Measurements from ENCODE around the gene ITPKB.
"Not testable (repeated sequence)": the region's sequence is repeated elsewhere in the genome, so short reads cannot be mapped to it uniquely, and the experiment has no call there.

ITPKB gene

DNA sequence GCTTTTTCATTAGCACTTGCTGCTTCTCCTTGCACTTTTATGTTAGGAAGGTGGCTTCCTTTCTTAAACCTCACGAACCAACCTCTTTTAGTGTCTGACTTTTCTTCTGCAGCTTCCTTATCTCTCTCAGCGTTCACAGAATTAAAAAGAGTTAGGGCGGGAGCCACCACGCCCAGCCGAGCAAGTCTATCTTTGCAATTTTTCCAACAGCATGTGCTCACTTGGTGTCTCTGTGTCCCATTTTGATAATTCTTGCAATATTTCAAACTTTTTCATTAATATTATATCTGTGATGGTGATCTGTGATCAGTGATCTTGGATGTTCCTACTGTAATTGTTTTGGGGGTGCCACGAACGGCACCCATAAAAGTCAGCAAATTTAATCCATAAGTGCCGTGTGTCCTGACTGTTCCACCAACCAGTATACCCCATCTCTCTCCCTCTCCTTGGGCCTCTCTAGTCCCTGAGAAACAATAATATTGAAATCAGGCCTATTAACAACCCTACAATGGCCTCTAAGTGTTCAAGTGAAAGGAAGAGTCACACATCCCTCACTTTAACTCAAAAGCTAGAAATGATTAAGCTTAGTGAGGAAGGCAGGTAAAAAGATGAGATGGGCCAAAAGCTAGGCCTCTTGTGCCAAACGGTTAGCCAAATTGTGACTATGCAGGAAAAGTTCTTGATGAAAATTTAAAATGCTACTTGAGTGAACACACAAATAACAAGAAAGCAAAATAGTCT is 15.9 kb upstream of the ITPKB start:
- no peak for DNase-seq (ENCODE audit: low spot score)

DNA sequence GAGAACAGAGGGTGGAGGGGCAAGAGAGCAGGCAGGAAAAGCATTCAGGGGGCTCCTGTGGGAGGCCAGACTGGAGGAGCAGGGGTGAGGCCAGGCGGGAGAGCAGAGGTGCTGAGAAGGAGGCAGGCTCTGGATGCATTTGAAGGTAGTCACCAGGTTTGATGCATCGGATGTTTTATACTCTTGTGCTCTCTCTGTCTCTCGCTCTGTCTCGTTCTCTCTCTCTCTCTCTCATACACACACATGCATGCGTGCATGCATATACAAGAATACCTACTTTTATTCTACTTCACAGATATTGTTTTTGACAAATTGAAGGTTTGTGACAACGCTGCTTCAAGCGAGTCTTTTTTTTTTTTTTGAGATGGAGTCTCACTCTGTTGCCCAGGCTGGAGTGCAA is 15.0 kb upstream of the ITPKB start:
- DNase-seq (ENCODE audit: low spot score) = no peak

DNA sequence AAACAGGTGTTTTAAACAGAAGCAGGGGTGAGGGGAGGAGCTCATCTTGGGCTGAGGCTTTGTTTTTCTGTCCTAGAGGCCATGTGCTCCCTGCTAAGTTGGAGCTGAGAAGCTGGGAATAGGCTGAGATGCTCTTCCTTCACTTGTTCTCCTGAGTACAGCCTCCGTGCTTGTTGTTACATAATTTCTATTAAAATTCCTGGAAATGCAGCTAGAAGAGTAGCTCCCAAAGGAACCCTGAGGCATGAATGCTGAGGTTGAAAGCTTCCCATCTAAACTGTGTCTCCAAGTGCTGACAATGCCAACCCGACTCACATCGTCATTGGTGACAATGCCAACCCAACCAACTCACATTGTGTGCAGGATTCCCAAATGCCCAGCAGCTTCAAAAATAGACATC is 12.6 kb upstream of the ITPKB start:
- DNase-seq (ENCODE audit: low spot score) = no peak

DNA sequence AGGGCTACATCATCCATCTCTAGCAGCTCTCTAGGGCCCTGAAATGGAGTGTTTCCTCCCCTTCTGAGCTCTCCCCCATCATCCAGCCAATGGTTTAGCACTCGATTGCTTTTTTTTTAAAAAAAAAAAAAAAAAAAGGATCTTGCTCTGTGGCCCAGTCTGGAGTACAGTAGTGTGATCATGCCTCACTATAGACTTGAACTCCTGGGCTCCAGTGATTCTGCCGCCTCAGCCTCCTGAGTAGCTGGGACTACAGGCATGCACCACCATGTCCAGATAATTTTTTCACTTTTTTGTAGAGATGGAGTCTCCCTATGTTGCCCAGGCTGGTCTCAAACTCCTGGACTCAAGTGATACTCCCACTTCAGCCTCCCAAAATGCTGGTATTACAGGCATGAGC is 12.1 kb upstream of the ITPKB start:
- DNase-seq (ENCODE audit: low spot score) = no peak

DNA sequence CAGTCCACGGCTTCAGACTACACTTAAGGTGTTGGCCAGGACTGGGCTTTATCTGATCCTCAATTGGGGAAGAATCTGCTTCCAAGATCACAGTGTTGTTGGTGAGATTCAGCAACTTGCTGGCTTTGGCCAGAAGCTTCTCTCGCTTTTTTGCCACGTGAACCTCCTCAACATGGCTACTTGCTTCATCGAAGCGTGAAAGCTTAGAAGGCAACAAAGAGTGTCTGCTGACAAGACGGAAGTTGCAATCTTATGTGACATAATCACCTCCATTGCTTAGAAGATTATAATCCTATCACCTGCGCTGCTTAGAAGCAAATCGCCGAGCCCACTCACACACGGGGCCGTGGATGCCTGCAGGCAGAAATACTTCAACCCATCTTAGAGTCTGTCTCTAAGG is 10.4 kb upstream of the ITPKB start:
- DNase-seq (ENCODE audit: low spot score) = no peak

DNA sequence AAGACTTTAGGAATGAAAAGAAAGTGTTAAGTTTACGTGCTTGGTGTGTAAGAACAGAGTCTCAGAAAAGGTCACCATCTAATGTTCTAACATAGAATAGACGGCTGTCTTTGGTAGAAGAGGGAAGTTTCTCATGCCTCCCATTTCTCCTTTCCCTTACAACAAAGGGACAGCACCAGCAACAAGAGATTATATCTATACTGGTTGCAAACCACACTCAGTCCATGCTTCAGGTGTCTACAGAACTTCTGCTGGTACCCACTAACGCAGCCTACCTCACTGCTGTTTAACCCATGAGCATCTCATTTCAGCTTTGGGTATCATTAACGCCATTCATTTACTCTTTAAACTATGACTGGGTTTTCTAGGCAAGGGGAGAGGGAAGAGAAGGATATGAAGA is 9.2 kb upstream of the ITPKB start:
- DNase-seq (ENCODE audit: low spot score) = no peak

DNA sequence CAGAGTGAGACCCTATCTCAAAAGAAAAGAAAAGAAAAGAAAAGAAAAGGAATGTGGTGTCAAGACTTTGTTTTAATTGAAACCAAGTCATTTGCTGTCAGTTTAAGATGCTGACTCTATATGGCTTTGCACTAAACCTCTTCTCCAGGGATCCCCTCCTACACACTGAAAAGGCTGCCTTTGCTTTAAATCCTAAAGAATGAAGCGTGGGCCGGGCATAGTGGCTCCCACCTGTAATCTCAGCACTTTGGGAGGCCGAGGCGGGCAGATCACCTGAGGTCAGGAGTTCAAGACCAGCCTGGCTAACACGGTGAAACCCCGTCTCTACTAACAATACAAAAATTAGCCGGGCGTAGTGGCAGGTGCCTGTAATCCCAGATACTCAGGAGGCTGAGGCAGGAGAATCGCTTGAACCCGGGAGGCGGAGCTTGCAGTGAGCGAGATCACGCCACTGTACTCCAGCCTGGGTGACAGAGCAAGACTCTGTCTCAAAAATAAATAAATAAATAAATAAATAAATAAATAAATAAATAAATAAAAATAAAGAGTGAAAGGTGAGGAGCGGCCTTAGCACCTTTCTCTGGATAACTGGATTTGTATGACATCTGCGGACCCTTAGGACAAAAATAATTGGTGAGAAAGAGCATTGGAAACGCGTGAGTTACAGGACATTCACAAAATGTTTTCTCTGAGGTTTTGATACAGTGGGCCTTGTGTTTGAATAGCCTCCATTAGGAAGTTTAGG is 8.6 kb upstream of the ITPKB start:
- DNase-seq (ENCODE audit: low spot score) = not testable (repeated sequence)

DNA sequence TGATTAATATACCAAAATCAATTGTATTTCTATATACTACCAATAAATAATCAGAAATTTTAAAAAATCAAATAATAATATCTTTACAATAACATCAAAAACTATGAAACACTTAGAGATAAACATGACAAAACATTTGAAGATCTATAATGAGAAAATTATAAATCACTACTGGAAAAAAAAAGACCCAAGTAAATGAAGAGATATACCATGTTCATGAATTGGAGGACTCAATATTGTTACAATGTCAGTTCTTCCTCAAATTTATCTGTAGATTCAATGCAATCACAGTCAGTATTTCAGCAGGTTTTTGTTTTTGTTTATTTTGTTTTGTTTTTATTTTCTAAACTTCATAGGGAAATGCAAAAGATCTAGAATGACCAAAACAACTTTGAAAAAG is 4.2 kb upstream of the ITPKB start:
- no peak for DNase-seq (ENCODE audit: low spot score)

DNA sequence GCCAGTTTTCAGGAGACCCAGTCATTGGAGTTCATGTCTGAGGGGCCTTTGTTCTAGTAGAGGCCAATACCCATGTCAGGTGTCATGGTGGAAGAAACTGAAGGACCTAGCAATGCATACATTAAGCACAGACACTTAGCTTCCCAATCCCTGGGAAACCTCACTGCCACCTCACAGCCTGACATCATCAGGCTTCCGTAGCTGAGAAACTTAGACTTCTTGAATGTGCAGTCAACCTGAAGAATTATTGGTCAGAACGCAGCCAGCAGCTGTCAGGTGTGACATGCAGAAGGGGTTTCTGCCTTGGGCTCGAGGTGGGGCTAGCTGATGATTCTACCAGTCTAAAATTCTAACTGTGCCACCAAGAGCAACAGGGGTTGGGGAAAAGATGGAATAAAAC is 1.9 kb upstream of the ITPKB start:
- no peak for DNase-seq (ENCODE audit: low spot score)

DNA sequence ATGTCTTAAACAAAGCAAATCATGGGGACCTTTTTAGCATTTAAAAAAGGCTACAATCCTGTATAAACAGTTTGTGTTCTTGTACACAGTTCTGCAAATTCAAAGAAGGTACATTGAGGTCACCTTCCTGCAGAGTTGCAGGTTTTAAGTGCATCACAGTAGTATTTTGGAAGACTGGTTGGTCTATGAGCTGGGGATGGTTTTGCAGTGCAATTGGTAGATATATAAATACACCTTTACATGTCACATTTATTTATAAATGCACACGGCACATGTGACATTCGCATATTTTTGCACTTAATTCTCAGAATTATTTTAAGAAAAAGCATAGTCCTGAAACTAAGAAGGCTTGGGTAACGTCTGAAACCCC is 599 bp upstream of the ITPKB start:
- no peak for DNase-seq (ENCODE audit: low spot score)

DNA sequence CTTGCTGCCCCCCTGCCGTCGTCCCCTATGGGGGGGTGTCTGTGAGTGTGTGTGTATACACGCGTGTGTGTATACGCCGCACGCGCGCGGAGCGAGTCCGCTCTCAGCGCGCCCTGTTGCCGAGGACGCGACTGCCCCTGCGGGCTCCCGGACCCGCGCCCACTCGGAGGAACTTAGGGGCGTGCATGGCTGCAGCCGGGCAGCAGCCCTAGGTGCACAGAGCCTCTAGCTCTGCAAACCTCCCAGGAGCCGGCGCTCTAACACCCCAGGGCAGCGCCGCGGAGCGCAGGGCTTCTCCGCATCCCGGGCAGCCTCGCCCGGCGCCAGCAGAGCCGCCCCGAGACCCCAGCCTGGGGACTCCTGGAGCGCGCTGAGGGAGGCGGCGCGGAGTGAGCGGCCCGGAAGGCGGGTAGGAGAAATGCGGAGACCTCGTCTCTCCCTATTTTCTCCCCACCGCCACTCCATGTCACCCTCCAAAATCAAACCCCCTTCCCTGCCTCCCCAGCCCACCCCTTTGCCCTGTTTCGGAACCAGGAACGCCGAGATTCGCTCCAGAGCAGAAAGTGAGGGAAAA is 574 bp downstream of the ITPKB start:
- no peak for DNase-seq (ENCODE audit: low spot score)

DNA sequence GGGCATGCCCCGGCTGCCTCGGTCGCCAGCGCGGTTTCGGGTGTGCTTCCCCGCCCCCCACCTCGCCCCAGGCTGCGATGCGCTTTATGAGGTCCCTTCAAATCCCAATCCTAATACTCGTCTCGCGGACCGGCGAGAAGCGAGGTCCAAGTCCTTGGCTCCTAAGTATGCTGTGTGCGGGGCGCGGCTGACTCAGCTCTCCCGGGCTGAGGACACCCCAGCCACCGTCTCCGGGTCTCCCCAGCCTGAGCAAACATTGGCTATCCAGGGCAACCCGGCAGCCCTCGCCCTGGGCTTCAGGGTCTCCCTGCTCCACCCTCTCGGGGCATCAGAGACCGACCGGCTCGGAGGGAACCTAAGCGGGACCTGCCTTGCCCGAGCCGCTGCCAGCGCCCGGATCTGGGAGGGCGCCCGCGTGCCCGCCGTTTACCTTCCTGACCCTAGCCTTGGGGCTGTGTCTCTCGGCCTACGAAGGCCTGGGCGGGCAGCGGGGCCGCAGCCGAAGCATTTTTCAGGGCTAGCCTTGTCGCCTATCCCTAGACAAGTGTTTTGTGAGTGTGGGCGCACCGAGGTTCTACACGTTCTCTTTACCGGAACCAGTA is 1.2 kb downstream of the ITPKB start:
- DNase-seq (ENCODE audit: low spot score) = peak; percentile 44

DNA sequence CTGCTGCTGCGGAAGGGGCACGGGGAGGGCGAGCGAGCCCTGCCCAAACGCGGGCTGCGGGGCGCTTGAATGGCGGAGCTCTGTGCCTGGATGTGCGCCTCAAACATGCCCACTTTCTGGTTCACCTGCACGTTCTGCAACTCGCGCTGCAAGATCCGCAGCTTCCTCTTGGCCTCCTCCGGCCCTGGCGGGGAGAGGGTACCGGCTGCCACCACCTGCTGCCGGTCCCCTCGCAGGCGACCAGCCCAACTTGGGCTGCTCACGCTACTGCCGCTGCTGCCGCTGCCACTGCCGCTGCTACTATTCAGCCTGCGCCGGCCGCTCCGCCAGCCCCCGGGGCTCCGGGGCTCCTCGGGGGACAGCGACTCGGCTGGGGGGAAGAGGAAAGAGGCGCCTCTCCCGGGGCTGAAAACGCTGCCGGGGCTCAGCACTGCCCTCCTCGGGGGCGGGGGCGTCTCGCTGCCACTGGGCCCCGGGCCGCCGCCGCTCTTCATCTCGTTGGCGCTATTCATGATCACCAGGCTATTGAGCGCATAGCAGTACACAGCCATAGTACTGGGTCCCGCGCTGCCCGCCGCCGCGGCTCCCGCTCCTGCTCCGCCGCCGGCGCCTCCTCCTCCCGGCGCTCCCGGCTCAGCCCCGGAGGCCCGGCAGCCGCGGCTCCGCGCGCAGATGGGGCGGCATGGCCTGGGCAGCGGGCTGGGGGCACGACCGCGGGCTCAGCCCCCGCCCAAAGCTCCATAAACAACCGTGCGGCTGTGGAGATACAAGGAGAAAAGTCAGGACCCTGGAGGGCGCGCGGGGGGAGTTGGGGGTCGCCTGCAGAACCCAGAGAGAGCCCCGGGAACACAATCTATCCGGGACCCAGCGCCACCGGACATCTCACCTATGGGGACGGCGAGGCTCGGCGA is 1.9 kb downstream of the ITPKB start:
- peak; percentile 58 for DNase-seq (ENCODE audit: low spot score)

DNA sequence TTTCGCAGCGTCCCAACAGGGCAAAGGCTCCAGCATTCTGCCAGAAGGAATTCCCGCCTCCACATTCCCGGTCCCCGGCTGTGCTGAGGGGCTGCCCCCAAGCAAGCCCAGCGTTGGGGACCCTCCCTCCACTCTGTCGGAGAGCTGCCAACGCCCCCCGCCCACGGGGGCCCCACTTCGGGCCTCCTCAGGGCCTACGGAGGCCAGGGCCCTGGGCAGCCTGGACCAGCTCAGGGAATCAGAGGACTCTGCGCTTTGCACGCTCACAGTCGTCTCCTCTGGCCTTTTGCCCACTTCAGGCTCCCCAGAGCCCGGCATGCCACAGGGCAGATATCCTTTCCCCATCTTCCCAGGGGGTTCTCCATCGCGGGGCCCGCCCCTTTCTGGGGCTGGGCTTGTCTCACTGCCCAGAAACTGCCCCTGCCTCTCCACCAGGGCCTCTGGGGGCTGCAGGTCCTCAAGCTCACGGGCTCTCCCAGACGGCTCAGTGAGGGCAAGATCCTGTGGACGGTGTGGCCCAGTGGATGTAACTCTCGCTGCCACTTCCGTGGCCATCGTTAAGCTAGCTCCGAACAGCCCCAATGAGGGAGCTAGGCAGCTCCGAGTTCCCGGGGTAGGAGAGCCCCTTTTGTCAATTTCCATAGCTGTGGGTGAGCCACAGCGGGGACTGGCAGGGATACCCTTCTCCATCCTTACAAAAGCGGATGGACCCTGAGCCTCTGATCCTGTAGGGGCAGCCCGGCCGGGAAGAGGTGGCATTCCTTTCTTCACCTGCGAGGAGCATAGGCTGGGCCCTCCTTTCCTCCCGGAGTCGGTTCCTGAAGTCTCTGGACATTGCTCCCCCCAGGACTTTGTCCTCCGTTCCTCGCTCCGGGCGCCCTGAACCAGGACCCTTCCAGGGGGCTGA is 2.8 kb downstream of the ITPKB start:
- DNase-seq (ENCODE audit: low spot score) = no peak

DNA sequence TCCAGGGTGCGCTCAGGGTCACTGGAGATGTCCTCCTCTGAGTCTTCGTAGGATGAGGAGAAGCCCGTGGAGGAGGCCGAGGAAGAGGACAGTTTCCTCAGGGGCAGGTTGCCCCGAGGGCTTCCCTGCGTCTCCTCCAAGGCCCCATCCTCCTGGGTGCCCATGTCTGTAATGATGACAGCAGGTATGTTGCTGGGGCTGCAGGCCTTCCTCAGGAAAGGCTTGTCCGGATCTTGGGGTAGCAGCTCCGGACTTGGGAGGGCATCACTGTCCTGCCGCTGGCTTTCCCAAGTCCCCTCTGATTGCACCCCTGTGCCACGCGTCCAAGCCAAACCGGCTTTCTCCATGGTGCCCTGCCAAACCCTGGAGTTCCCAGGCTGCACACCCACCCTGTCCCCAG is 3.5 kb downstream of the ITPKB start:
- DNase-seq (ENCODE audit: low spot score) = no peak

DNA sequence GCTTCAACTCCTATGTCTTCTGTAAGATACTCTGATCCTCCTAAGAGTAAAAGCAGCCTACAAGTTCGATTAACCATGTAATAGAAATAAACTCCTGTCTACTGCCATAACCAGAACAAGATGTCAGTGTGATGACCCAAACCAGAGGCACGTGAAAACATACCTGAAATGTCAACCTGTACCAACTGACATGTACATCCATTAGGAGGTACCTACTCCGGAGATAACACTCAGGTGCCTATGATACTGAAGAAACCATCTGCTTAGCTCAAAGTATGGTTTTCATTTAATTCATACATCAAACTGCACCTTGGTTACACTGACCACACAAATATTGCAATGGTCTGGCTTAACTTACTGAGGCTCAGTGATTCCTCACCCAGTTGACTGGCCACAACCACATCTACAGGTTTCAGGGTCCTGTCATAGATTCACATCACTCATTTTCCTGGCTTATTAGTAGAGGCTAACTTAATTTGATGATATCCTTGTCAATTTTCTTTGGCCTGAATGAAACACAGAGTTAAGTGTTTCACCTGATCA is 4.4 kb downstream of the ITPKB start:
- no peak for DNase-seq (ENCODE audit: low spot score)

DNA sequence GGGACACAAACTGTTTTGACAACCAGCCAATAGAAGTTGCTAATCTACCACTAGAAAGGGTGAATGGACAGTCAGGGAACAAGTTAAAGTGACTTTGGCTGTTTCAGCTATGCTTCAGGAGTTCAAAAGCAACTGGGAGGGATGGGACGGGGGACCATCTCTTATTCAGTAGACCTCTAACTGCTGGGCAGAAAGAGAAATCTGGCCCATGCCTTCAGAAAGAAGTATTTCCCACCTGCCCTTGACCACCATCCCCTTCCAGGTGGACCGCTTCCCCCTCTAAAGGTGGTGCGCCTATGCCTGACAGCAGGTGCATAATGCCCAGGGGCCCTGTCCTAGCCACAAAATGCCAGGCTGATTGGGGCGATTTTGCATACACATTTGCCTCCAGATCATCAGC is 5.2 kb downstream of the ITPKB start:
- no peak for DNase-seq (ENCODE audit: low spot score)

DNA sequence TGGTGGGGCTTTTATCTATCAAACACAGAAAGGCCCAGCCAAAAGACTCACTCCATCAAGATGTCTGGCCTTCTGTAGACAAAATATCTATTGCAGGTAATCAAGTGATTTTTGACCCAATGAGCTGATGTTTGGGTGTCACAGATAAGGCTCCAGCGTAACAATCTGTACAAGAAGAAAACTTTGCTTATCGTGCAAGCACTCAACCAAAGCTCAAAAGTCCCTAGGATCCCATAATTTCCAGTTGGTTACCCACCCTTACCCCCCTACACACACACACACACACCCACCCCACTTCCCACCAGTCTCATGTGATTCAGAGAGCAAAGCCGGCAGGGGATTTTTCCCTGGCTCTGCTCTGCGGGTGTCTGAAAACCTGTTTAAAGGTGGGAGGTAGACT is 5.8 kb downstream of the ITPKB start:
- DNase-seq (ENCODE audit: low spot score) = no peak

DNA sequence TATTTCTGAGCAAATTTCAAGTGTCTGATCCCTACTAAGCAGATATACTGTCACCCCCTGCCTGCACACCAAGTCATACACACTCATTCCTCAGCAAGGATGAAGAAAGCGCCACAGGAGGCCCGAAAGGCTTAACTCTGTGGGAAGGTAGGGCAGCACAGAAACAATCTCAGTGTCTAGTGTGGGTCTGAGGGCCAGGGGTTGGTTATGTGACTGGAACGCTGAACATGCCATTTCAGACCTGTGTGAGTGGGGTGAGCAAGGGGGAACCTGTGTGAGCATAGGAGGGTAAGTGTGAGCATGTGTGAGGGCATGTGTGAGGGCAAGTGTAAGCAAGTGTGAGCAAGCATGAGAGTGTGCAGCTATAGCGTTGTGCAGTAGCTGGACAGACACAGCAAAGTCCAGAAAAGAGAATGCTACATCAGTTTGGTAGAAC is 6.2 kb downstream of the ITPKB start:
- DNase-seq (ENCODE audit: low spot score) = no peak

DNA sequence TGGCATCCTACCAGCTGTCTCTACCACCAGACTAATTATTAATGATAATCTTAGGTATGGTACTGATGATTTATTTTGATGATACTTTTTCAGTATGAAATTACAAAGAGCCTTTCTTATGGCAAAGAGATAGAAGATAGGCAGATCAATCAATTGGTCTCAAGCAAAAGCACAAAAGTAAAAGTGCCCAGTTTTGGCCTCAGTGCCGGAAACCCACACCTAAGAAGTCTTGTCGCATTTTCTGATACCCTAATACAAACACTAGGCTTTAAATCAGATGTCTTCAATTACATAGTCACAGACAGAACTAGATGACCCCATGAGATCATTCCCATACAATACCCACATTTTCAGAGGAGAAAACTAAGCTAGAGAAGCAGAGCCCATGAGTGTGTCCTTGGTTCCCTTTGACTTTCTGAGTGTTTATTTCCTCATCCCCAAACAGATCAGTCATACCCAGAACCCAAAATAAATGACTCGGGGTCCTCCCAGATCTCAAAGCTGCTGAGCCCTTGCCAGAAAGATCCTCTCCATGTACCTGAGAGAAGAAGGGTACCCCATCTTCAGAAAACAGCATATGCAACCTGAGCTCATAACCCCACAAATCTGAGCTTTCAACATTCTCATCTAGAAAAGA is 7.7 kb downstream of the ITPKB start:
- peak; percentile 53 for DNase-seq (ENCODE audit: low spot score)
